ENCODE measurements around the gene PROM2.

The PROM2 gene

GRCh38 chr2:95325026-95325425, 50.8 kb downstream of the PROM2 start:
- no peak for DNase-seq

GRCh38 chr2:95325590-95326432, 51.6 kb downstream of the PROM2 start:
- DNase-seq, result no peak

- DNase-seq, result no peak
These were observed 52.3 kb downstream of the PROM2 start for GRCh38 chr2:95326433-95327140.

GRCh38 chr2:95327861-95328260, 53.6 kb downstream of the PROM2 start:
- no peak for DNase-seq

- no peak for DNase-seq
These were observed 54.3 kb downstream of the PROM2 start for GRCh38 chr2:95328358-95329125.

GRCh38 chr2:95329401-95329800, 55.2 kb downstream of the PROM2 start:
- DNase-seq, result no peak

GRCh38 chr2:95329891-95330793, 55.9 kb downstream of the PROM2 start:
- no peak for DNase-seq

- DNase-seq, result no peak
These were observed 56.6 kb downstream of the PROM2 start for GRCh38 chr2:95330794-95331338.

GRCh38 chr2:95331606-95332005, 57.4 kb downstream of the PROM2 start:
- DNase-seq, result no peak

- no peak for DNase-seq
These were observed 57.8 kb downstream of the PROM2 start for GRCh38 chr2:95332036-95332435.

- DNase-seq, result no peak
These were observed 58.8 kb downstream of the PROM2 start for GRCh38 chr2:95333056-95333455.

GRCh38 chr2:95333888-95334338, 59.7 kb downstream of the PROM2 start:
- no peak for DNase-seq

- DNase-seq, result no peak
These were observed 60.8 kb downstream of the PROM2 start for GRCh38 chr2:95334916-95335641.

GRCh38 chr2:95336406-95336805, 62.2 kb downstream of the PROM2 start:
- no peak for DNase-seq

GRCh38 chr2:95337829-95338228, 63.6 kb downstream of the PROM2 start:
- no peak for DNase-seq

Data from NCI-H446 treated with DMSO at 0.1 percent for 48 hours (cell line).